Measurements from ENCODE around the gene BCKDHB. TPM values are rescaled to one million over a fixed set of nuclear protein-coding genes. Genes with fewer than 3 reads are reported as not detected.

Gene BCKDHB
- total RNA-seq, 4 donors from 2014 or later, result 10.9 to 32.9 (median 29.7) TPM

- 84 to 97% methylated on average over 3 of the region's 3 CpGs for WGBS, 2 donors (ENCODE audit: low coverage in 1 of 2)
- no peaks in the 10 kb centered on the region for H3K4me1 ChIP-seq
- in situ Hi-C loops (cut with MboI; ENCODE audit: low pct_ligation_motif_present in 1 of 4, low pct_unique_long_range_greater_than_20kb in 1 of 4, low sequenced_read_pairs in 3 of 4), result no loop called here
These were observed 117.3 kb downstream of the BCKDHB start for GRCh38 chr6:80223743-80224212.

GRCh38 chr6:80226151-80226550 is 119.7 kb downstream of the BCKDHB start:
- no peak overlapping the region for H3K27ac ChIP-seq
- H3K9me3 ChIP-seq, result no peaks in the 10 kb centered on the region
- no peak for TF ChIP-seq POLR2AphosphoS5 (IDR thresholded peaks at IDR 0.05)
- no peak for TF ChIP-seq CTCF (IDR thresholded peaks at IDR 0.05)
- no peak for TF ChIP-seq POLR2A (IDR thresholded peaks at IDR 0.05)
- no peak for TF ChIP-seq EP300 (IDR thresholded peaks at IDR 0.05; ENCODE audit: low read depth)
- H3K4me3 ChIP-seq, result no peak overlapping the region
- H3K36me3 ChIP-seq, result no peaks in the 10 kb centered on the region
- H3K27me3 ChIP-seq, result no peaks in the 10 kb centered on the region
- WGBS, 2 donors (ENCODE audit: low coverage in 1 of 2), result 72 to 95% methylated on average over 3 of the region's 3 CpGs
- no peak for DNase-seq
- in situ Hi-C loops (cut with MboI; ENCODE audit: low pct_ligation_motif_present in 1 of 4, low pct_unique_long_range_greater_than_20kb in 1 of 4, low sequenced_read_pairs in 3 of 4), result no loop called here
- H3K4me1 ChIP-seq, result no peaks in the 10 kb centered on the region
- intact Hi-C loops (cut with DNase I; ENCODE audit: low total_unique reads), result loop anchor here (5.0 kb wide), 1 partner anchor 389 kb away; no protein-coding TSS in a partner anchor

More at GRCh38 chr6:80223743-80224212, 117.3 kb downstream of the BCKDHB start:
- no peaks in the 10 kb centered on the region for H3K9me3 ChIP-seq
- TF ChIP-seq POLR2AphosphoS5 (IDR thresholded peaks at IDR 0.05) (no peak), CTCF (IDR thresholded peaks at IDR 0.05) (no peak), EP300 (IDR thresholded peaks at IDR 0.05; ENCODE audit: low read depth) (no peak), POLR2A (IDR thresholded peaks at IDR 0.05) (no peak)
- H3K27me3 ChIP-seq, result no peaks in the 10 kb centered on the region
- no peak overlapping the region for H3K27ac ChIP-seq
- no peaks in the 10 kb centered on the region for H3K36me3 ChIP-seq
- intact Hi-C loops (cut with DNase I; ENCODE audit: low total_unique reads), result no loop called here
- no peak for DNase-seq
- H3K4me3 ChIP-seq, result no peak overlapping the region

- Histone ChIP-seq H3K4me3 (no peak overlapping the region), H3K27ac (no peak overlapping the region), H3K9me3 (no peaks in the 10 kb centered on the region), H3K27me3 (no peaks in the 10 kb centered on the region), H3K4me1 (no peaks in the 10 kb centered on the region), H3K36me3 (no peaks in the 10 kb centered on the region)
- intact Hi-C loops (cut with DNase I; ENCODE audit: low total_unique reads), result loop anchor here (5.0 kb wide), 1 partner anchor 389 kb away; no protein-coding TSS in a partner anchor
- in situ Hi-C loops (cut with MboI; ENCODE audit: low pct_ligation_motif_present in 1 of 4, low pct_unique_long_range_greater_than_20kb in 1 of 4, low sequenced_read_pairs in 3 of 4), result no loop called here
- TF ChIP-seq CTCF (IDR thresholded peaks at IDR 0.05), result no peak
- TF ChIP-seq POLR2A (IDR thresholded peaks at IDR 0.05), result no peak
- no peak for TF ChIP-seq POLR2AphosphoS5 (IDR thresholded peaks at IDR 0.05)
- WGBS, 2 donors (ENCODE audit: low coverage in 1 of 2), result 85 to 90% methylated on average over 5 of the region's 5 CpGs
- no peak for DNase-seq
These were observed 120.2 kb downstream of the BCKDHB start for GRCh38 chr6:80226699-80227098.

- no peak overlapping the region for H3K27ac ChIP-seq
- intact Hi-C loops (cut with DNase I; ENCODE audit: low total_unique reads), result loop anchor here (5.0 kb wide), 1 partner anchor 390 kb away; no protein-coding TSS in a partner anchor
- H3K36me3 ChIP-seq, result no peaks in the 10 kb centered on the region
- in situ Hi-C loops (cut with MboI; ENCODE audit: low pct_ligation_motif_present in 1 of 4, low pct_unique_long_range_greater_than_20kb in 1 of 4, low sequenced_read_pairs in 3 of 4), result no loop called here
- H3K27me3 ChIP-seq, result no peaks in the 10 kb centered on the region
- no peak overlapping the region for H3K4me3 ChIP-seq
- no peak for DNase-seq
- TF ChIP-seq CTCF (IDR thresholded peaks at IDR 0.05) (no peak), POLR2A (IDR thresholded peaks at IDR 0.05) (no peak), EP300 (IDR thresholded peaks at IDR 0.05; ENCODE audit: low read depth) (no peak), POLR2AphosphoS5 (IDR thresholded peaks at IDR 0.05) (no peak)
- 80 to 85% methylated on average over 2 of the region's 2 CpGs for WGBS, 2 donors (ENCODE audit: low coverage in 1 of 2)
- H3K4me1 ChIP-seq, result no peaks in the 10 kb centered on the region
- no peaks in the 10 kb centered on the region for H3K9me3 ChIP-seq
These were observed 121.2 kb downstream of the BCKDHB start for GRCh38 chr6:80227545-80228105.
